Mesendoderm (in vitro differentiated cells): ENCODE results near the gene DOCK8.

ENCODE experiments used
- DNase-seq: peaks from one replicate; pipeline ENCODE4 v3.0.0; 2013
- H2AK5ac ChIP-seq: 2 replicates; pipeline ENCODE4 v1.6.1; 2013; ENCODE audit warnings: low read length, inconsistent platforms
- H2BK120ac ChIP-seq: 2 replicates; pipeline ENCODE4 v1.6.1; 2013; ENCODE audit warnings: low read depth, mild to moderate bottlenecking, low read length, moderate library complexity, mixed read lengths
- H2BK15ac ChIP-seq: replicated peaks from 2 replicates; pipeline ENCODE4 v1.6.1; 2013; ENCODE audit warnings: low read depth, mild to moderate bottlenecking, moderate library complexity
- H2BK5ac ChIP-seq: 2 replicates; pipeline ENCODE4 v1.6.1; 2013; ENCODE audit warnings: low read length, inconsistent platforms
- H3K18ac ChIP-seq: 2 replicates; pipeline ENCODE4 v1.6.1; 2013; ENCODE audit warnings: mild to moderate bottlenecking, low read length, mixed read lengths
- H3K23ac ChIP-seq: one replicate; pipeline ENCODE4 v1.6.1; 2013; ENCODE audit warnings: low read length
- H3K27ac ChIP-seq: 2 replicates; pipeline ENCODE4 v1.5.1; 2013; ENCODE audit warnings: low read depth, mild to moderate bottlenecking, inconsistent platforms, low read length, moderate library complexity
- H3K27me3 ChIP-seq: 2 replicates; pipeline ENCODE4 v1.6.1; 2013; ENCODE audit warnings: low read length, control low read depth, mild to moderate bottlenecking, inconsistent platforms; ENCODE audit not compliant: insufficient read depth, poor library complexity
- H3K36me3 ChIP-seq: 2 replicates; pipeline ENCODE4 v1.6.1; 2013; ENCODE audit warnings: low read length, inconsistent platforms; ENCODE audit not compliant: control insufficient read depth, insufficient read depth
- H3K4ac ChIP-seq: one replicate; pipeline ENCODE4 v1.6.1; 2013; ENCODE audit warnings: low read depth, mild to moderate bottlenecking, low read length, moderate library complexity
- H3K4me1 ChIP-seq: 2 replicates; pipeline ENCODE4 v1.6.1; 2013; ENCODE audit warnings: low read depth, low read length, inconsistent platforms; ENCODE audit not compliant: control insufficient read depth
- H3K4me2 ChIP-seq: 2 replicates; pipeline ENCODE4 v1.6.1; 2013; ENCODE audit warnings: low read length
- H3K4me3 ChIP-seq: 2 replicates; pipeline ENCODE4 v1.5.1; 2013; ENCODE audit warnings: mild to moderate bottlenecking, low read length
- H3K56ac ChIP-seq: one replicate; pipeline ENCODE4 v1.6.1; 2013; ENCODE audit warnings: low read length
- H3K79me1 ChIP-seq: 2 replicates; pipeline ENCODE4 v1.6.1; 2013; ENCODE audit warnings: low read length, inconsistent platforms
- H3K79me2 ChIP-seq: 2 replicates; pipeline ENCODE4 v1.6.1; 2013; ENCODE audit warnings: mild to moderate bottlenecking, low read length; ENCODE audit not compliant: control insufficient read depth, insufficient read depth
- H3K9ac ChIP-seq: 2 replicates; pipeline ENCODE4 v1.6.1; 2013; ENCODE audit warnings: low read length, inconsistent platforms
- H4K5ac ChIP-seq: one replicate; pipeline ENCODE4 v1.6.1; 2013; ENCODE audit warnings: low read length
- H4K8ac ChIP-seq: one replicate; pipeline ENCODE4 v1.6.1; 2013; ENCODE audit warnings: low read depth, mild to moderate bottlenecking, control low read depth, low read length, moderate library complexity
- WGBS: extraction: QIAGEN DNeasy Blood & Tissue Kit; methylation state at CpG from one replicate; pipeline ENCODE4 v1.1.7; 2013; ENCODE audit warnings: low lambda C conversion rate, missing lambda C conversion rate; ENCODE audit not compliant: insufficient coverage; ENCODE audit errors: extremely low coverage; 5-methylcytosine and 5-hydroxymethylcytosine counted together

Gene DOCK8

DNA sequence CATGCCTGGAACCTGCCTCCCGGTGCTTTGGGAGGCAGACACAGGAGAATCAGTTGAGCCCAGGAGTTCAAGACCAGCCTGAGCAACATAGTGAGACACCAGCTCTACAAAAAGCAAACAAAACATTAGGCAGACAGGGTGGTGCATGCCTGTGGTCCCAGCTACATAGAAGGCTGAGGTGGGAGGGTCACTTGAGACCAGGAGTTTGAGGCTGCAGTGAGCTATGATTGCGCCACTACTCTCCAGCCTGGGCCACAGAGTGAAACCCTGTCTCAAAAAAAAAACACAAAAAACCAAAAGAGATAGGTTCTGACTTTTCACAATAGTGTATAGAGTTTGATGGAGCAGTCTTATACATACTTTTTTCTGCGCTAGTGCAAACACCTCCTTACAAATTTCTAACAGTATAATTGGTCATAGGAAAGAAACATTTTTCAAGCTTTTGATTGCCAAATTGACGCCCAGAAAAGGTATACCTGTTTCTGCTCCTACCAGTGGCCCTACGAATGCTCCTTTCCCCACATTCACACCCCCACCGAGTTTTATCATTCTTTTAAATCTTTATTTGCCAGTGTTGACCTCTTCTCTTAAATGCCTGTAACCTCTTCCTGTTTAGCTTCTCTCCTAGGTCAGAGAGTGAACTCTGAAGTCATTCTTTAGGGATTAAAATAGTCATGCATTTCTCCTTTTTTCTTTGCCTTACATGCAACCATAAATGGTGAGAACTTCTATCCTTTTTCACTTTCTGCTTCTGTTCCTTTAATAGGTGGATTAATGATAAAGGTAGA is 7.5 kb downstream of the DOCK8 start:
- peaks cover 4% of the 10 kb centered on the region for H3K4me1 ChIP-seq
- H3K56ac ChIP-seq = no peak overlapping the region
- H3K79me1 ChIP-seq = no peaks in the 10 kb centered on the region
- peak; percentile 53 for DNase-seq
- H2AK5ac ChIP-seq = peak overlapping the region; percentile 45
- H4K8ac ChIP-seq = no peak overlapping the region
- peak overlapping the region; percentile 40 for H3K18ac ChIP-seq
- H2BK15ac ChIP-seq = no peak overlapping the region
- no peaks in the 10 kb centered on the region for H3K79me2 ChIP-seq
- H3K23ac ChIP-seq = no peak overlapping the region
- H2BK5ac ChIP-seq = no peak overlapping the region
- WGBS = no CpG with 5 or more reads among the region's 6 CpGs
- H3K4me3 ChIP-seq = no peak overlapping the region
- no peak overlapping the region for H3K4me2 ChIP-seq
- H3K9ac ChIP-seq = no peak overlapping the region
- no peaks in the 10 kb centered on the region for H3K36me3 ChIP-seq
- no peak overlapping the region for H3K27ac ChIP-seq
- no peak overlapping the region for H2BK120ac ChIP-seq
- H3K4ac ChIP-seq = no peak overlapping the region
- no peak overlapping the region for H4K5ac ChIP-seq
- no peaks in the 10 kb centered on the region for H3K27me3 ChIP-seq

DNA sequence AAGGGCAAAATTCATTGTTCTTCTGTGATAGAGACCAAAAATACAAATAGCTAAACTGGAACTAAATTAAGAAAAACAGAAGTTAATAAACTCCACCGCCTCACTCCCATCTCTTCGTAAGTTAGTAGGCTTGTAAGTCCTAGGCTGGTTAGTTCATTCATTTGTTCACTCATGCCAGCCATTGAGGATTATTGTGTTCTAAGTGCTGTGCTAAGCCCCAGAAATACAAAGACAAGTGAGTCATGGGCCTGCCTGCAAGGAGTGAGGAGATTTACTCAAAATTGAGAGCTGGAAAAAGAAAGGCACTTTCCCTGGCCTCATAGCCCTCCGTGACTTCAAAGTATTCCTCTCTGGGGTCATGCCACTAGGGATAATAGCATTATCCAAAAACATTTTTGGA is 8.5 kb downstream of the DOCK8 start:
- H3K27ac ChIP-seq = no peak overlapping the region
- H3K4me2 ChIP-seq = no peak overlapping the region
- H3K23ac ChIP-seq = no peak overlapping the region
- H4K8ac ChIP-seq = no peak overlapping the region
- H2AK5ac ChIP-seq = no peak overlapping the region
- no peak overlapping the region for H3K56ac ChIP-seq
- WGBS = no CpG with 5 or more reads among the region's 3 CpGs
- H2BK15ac ChIP-seq = no peak overlapping the region
- no peak overlapping the region for H3K4me3 ChIP-seq
- DNase-seq = peak; percentile 64
- H4K5ac ChIP-seq = no peak overlapping the region
- H2BK120ac ChIP-seq = no peak overlapping the region
- H3K79me1 ChIP-seq = no peaks in the 10 kb centered on the region
- peak overlapping the region; percentile 14 for H3K18ac ChIP-seq
- peaks cover 4% of the 10 kb centered on the region for H3K4me1 ChIP-seq
- H3K36me3 ChIP-seq = no peaks in the 10 kb centered on the region
- H3K27me3 ChIP-seq = no peaks in the 10 kb centered on the region
- no peaks in the 10 kb centered on the region for H3K79me2 ChIP-seq
- H3K9ac ChIP-seq = no peak overlapping the region
- no peak overlapping the region for H2BK5ac ChIP-seq
- no peak overlapping the region for H3K4ac ChIP-seq

DNA sequence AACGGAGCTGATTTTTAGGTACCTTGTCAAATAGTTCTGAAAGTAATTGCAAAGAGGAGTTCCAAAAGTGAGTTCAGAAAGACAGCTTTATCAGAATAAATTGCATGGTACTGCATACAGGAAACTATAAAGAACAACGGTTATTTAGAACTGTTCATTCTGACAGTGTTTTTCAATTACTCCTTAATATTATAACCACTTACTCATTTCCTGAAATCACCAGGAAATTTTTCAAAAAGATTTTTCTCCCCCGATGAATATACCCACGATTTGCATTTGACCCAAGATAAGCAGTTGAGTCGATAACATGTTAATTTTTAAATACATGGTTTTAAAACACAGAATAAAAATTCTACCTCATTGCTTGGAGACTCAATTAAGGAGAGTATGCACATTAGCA is 9.4 kb downstream of the DOCK8 start:
- no peak overlapping the region for H2BK5ac ChIP-seq
- H4K8ac ChIP-seq = no peak overlapping the region
- H3K4me1 ChIP-seq = peaks cover 4% of the 10 kb centered on the region
- H3K56ac ChIP-seq = no peak overlapping the region
- H3K23ac ChIP-seq = no peak overlapping the region
- H3K36me3 ChIP-seq = no peaks in the 10 kb centered on the region
- H3K27ac ChIP-seq = no peak overlapping the region
- H2AK5ac ChIP-seq = no peak overlapping the region
- no peak overlapping the region for H2BK15ac ChIP-seq
- H4K5ac ChIP-seq = no peak overlapping the region
- no peak overlapping the region for H3K4me3 ChIP-seq
- no peaks in the 10 kb centered on the region for H3K27me3 ChIP-seq
- no CpG with 5 or more reads among the region's 5 CpGs for WGBS
- no peak for DNase-seq
- no peak overlapping the region for H2BK120ac ChIP-seq
- H3K79me2 ChIP-seq = no peaks in the 10 kb centered on the region
- H3K4ac ChIP-seq = no peak overlapping the region
- H3K4me2 ChIP-seq = no peak overlapping the region
- no peak overlapping the region for H3K18ac ChIP-seq
- no peaks in the 10 kb centered on the region for H3K79me1 ChIP-seq
- H3K9ac ChIP-seq = no peak overlapping the region

DNA sequence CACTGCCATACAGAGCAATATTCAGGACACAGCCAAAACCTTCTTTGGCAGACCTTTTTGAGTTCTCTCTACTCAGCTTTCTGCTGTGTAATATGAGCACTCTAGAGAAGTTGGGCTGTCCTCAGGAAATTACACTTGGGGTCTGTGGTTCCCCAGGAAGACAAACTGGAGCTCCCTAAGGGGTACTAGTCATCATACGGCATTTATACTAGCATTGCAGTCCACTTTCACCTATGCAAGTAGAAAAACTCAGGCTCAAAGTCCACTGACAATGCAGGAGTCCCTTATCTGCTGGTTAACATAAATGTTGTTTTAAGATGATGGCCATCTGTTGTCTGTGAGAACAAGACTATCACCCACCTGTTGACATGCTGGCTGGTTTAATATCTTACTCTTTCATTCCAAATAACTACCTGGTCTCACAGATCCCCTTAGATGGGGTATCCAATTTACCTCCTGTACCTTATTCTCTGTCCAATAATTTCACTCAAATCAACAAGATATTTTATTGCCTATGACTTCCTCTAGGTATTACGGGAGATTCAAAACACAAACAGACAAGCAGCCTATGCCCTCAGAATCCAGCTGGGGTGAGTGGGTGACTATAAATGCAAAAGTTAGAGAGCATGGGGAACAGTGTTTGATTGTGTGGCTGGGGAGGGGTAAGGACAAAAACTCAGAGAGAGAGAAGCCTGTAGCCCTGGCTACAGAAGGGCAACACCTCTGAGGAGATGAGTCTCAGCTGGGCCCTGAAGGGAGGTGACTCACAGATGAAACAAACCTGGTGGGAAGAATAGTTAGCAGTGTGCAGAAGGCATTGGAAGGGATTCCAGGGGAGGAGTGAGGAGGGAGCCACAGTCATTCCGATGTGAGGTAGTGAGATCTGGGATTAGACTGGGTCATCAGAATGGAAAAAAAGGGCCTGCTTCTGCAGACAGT is 10.2 kb downstream of the DOCK8 start:
- no peak overlapping the region for H2BK15ac ChIP-seq
- peaks cover 4% of the 10 kb centered on the region for H3K4me1 ChIP-seq
- H3K27me3 ChIP-seq = no peaks in the 10 kb centered on the region
- H3K36me3 ChIP-seq = no peaks in the 10 kb centered on the region
- no peak overlapping the region for H3K23ac ChIP-seq
- no peaks in the 10 kb centered on the region for H3K79me2 ChIP-seq
- no peak overlapping the region for H2BK5ac ChIP-seq
- H2BK120ac ChIP-seq = no peak overlapping the region
- H3K27ac ChIP-seq = no peak overlapping the region
- H2AK5ac ChIP-seq = no peak overlapping the region
- H4K5ac ChIP-seq = no peak overlapping the region
- no peak overlapping the region for H3K18ac ChIP-seq
- no peaks in the 10 kb centered on the region for H3K79me1 ChIP-seq
- H3K4me3 ChIP-seq = no peak overlapping the region
- no peak overlapping the region for H3K56ac ChIP-seq
- no CpG with 5 or more reads among the region's 3 CpGs for WGBS
- H3K4me2 ChIP-seq = no peak overlapping the region
- no peak overlapping the region for H3K4ac ChIP-seq
- H3K9ac ChIP-seq = no peak overlapping the region
- peak overlapping the region; percentile 56 for H4K8ac ChIP-seq
- peak; percentile 64 for DNase-seq

DNA sequence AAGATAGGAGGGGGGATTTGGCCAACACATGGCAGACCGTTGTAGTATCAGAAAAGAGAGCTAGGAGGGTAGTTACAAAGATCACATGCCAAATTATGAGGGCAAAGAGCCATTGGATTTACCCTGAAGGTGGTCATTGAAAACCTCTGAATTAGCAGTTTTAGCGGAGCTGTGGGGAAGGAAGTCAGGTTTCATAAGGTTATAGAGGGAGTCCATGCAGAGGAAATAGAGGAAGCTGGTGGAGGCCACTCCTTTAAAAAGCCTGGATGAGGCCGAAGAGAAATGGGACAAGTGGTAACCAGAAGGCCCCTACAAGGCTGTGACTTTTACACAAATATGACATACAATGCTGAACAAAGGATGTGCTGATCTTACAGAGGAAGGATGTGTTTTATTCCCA is 13.2 kb downstream of the DOCK8 start:
- Histone ChIP-seq H3K79me2 (no peaks in the 10 kb centered on the region), H2BK15ac (no peak overlapping the region), H3K4me2 (no peak overlapping the region), H3K4me3 (no peak overlapping the region), H3K79me1 (no peaks in the 10 kb centered on the region), H3K4ac (peak overlapping the region; percentile 36), H3K23ac (no peak overlapping the region), H3K56ac (no peak overlapping the region), H3K27me3 (no peaks in the 10 kb centered on the region), H3K27ac (no peak overlapping the region), H4K5ac (no peak overlapping the region), H3K36me3 (no peaks in the 10 kb centered on the region), H3K4me1 (peaks cover 4% of the 10 kb centered on the region), H3K18ac (no peak overlapping the region), H4K8ac (no peak overlapping the region), H2BK5ac (no peak overlapping the region), H2BK120ac (no peak overlapping the region), H3K9ac (no peak overlapping the region), H2AK5ac (no peak overlapping the region)
- WGBS = no CpG with 5 or more reads among the region's 3 CpGs
- no peak for DNase-seq
